ENCODE data around the gene ESRRB.

GRCh38 chr14:76395161-76395560 is 19.2 kb downstream of the ESRRB start:
- TF ChIP-seq TAF1 (IDR thresholded peaks at IDR 0.05; ENCODE audit: low read depth), result no peak
- TF ChIP-seq REST (IDR thresholded peaks at IDR 0.05; ENCODE audit: low read depth), result no peak
- no peak for TF ChIP-seq MAX (IDR thresholded peaks at IDR 0.05)
- no peak for TF ChIP-seq NFIC (IDR thresholded peaks at IDR 0.05)
- TF ChIP-seq ZBTB7A (IDR thresholded peaks at IDR 0.05; ENCODE audit: low read depth), result no peak
- TF ChIP-seq TEAD4 (IDR thresholded peaks at IDR 0.05), result no peak
- no peak for TF ChIP-seq YY1 (IDR thresholded peaks at IDR 0.05; ENCODE audit: low read depth)
- no peak for TF ChIP-seq TCF12 (IDR thresholded peaks at IDR 0.05; ENCODE audit: low read depth)
- TF ChIP-seq CREB1 (IDR thresholded peaks at IDR 0.05; ENCODE audit: low read depth), result no peak
- no peak for TF ChIP-seq EP300 (IDR thresholded peaks at IDR 0.05; ENCODE audit: borderline replicate concordance)
- no peak for TF ChIP-seq CEBPB (IDR thresholded peaks at IDR 0.05)
- no peak for TF ChIP-seq EGR1 (IDR thresholded peaks at IDR 0.05)
- no peak for TF ChIP-seq RAD21 (IDR thresholded peaks at IDR 0.05; ENCODE audit: low read depth)
- TF ChIP-seq FOXM1 (IDR thresholded peaks at IDR 0.05; ENCODE audit: borderline replicate concordance, low read depth), result no peak
